H1 (cell line): ENCODE data around the gene PPM1L. TPM values are rescaled to one million over a fixed set of nuclear protein-coding genes. Genes with fewer than 3 reads are reported as not detected.

Experiments used
- CTCF ChIA-PET: fragments of 300-600 bp; sonication (Branson Sonifier 250); formaldehyde crosslinking; loops from one replicate; lab custom pipeline; 2021; ENCODE audit not compliant: partially characterized antibody; lab: Charles Lee
- POLR2A ChIA-PET: fragments of 300-600 bp; sonication (Branson Sonifier 250); formaldehyde crosslinking; loops from one replicate; lab custom pipeline; 2021; ENCODE audit warnings: inconsistent platforms; ENCODE audit not compliant: partially characterized antibody; lab: Charles Lee
- DNase-seq, 2 experiments: peaks; one replicate each; pipeline versions ENCODE4 v3.0.0 to v3.0.0-alpha.2; 2010 to 2022; ENCODE audit warnings: low spot score in 2 of 2, low read depth in 1 of 2, mixed read lengths in 1 of 2
- FAIRE-seq: peaks from 2 replicates; lab custom pipeline; 2011; peaks lifted over from hg19 to GRCh38; lab: Jason Lieb, UNC
- H2AFZ ChIP-seq: 2 replicates; pipeline ENCODE4 v1.8.1; 2012; ENCODE audit warnings: low read length, inconsistent platforms
- H2AK5ac ChIP-seq: 2 replicates; pipeline ENCODE4 v1.6.1; 2013; ENCODE audit warnings: low read depth, low read length
- H2BK120ac ChIP-seq: replicated peaks from 2 replicates; pipeline ENCODE3; 2013; ENCODE audit warnings: low read depth, low read length, inconsistent platforms
- H2BK12ac ChIP-seq: 2 replicates; pipeline ENCODE4 v1.6.1; 2013; ENCODE audit warnings: low read depth, low read length
- H2BK15ac ChIP-seq: 2 replicates; pipeline ENCODE4 v1.6.1; 2013; ENCODE audit warnings: low read length
- H2BK20ac ChIP-seq: 2 replicates; pipeline ENCODE4 v1.6.1; 2013; ENCODE audit warnings: low read length
- H2BK5ac ChIP-seq: 2 replicates; pipeline ENCODE4 v1.6.1; 2013; ENCODE audit warnings: low read depth, low read length
- H3K14ac ChIP-seq: 2 replicates; pipeline ENCODE4 v1.6.1; 2013; ENCODE audit warnings: inconsistent platforms; ENCODE audit not compliant: insufficient read length
- H3K18ac ChIP-seq: 2 replicates; pipeline ENCODE4 v1.6.1; 2013; ENCODE audit warnings: low read length; ENCODE audit errors: extremely low read depth
- H3K23ac ChIP-seq: 2 replicates; pipeline ENCODE4 v1.6.1; 2013; ENCODE audit warnings: inconsistent platforms; ENCODE audit not compliant: insufficient read length
- H3K23me2 ChIP-seq: 2 replicates; pipeline ENCODE4 v1.6.1; 2013; ENCODE audit warnings: low read depth, low read length
- H3K27ac ChIP-seq: 2 replicates; pipeline ENCODE4 v1.6.1; 2011; ENCODE audit warnings: low read depth, low read length, inconsistent platforms
- H3K27me3 ChIP-seq, 4 experiments: replicated peaks in 1 of 4; 1 replicate in 1 of 4; 2 replicates in 3 of 4; pipeline versions ENCODE4 v1.6.1 to v1.8.1; 2011 to 2013; ENCODE audit warnings: low read length in 3 of 4, mild to moderate bottlenecking in 3 of 4, inconsistent platforms in 2 of 4, mixed read lengths in 2 of 4, moderate library complexity in 1 of 4; ENCODE audit not compliant: control insufficient read depth in 3 of 4, insufficient read depth in 3 of 4; ENCODE audit errors: extremely low read depth in 1 of 4
- H3K36me3 ChIP-seq, 4 experiments: 2 replicates each; pipeline versions ENCODE4 v1.6.1 to v1.8.1; 2011 to 2013; ENCODE audit warnings: mild to moderate bottlenecking in 4 of 4, low read length in 3 of 4, moderate library complexity in 2 of 4, control low read depth in 1 of 4, inconsistent platforms in 1 of 4; ENCODE audit not compliant: insufficient read depth in 4 of 4, control insufficient read depth in 2 of 4
- H3K4ac ChIP-seq: replicated peaks from 2 replicates; pipeline ENCODE3; 2013; ENCODE audit warnings: low read length, low read depth, mixed read lengths, inconsistent platforms; ENCODE audit not compliant: insufficient read length
- H3K4me1 ChIP-seq, 4 experiments: replicated peaks in 1 of 4; 1 replicate in 1 of 4; 2 replicates in 3 of 4; pipeline versions ENCODE4 v1.6.1 to v1.8.1; 2011 to 2013; ENCODE audit warnings: low read length in 3 of 4, inconsistent platforms in 2 of 4, mixed read lengths in 1 of 4; ENCODE audit not compliant: insufficient read depth in 4 of 4, control insufficient read depth in 3 of 4
- H3K4me2 ChIP-seq, 2 experiments: 2 replicates each; pipeline versions ENCODE4 v1.6.1 to v1.8.1; 2011 to 2013; ENCODE audit warnings: low read depth in 2 of 2, low read length in 2 of 2, control low read depth in 1 of 2, inconsistent platforms in 1 of 2, mild to moderate bottlenecking in 1 of 2; ENCODE audit not compliant: insufficient read depth in 1 of 2
- H3K4me3 ChIP-seq, 4 experiments: fragments of 200-600, 300-600 bp in 1 of 4; sonication (generic), shearing (Covaris generic), sonication (Bioruptor Twin) in 1 of 4; 2 replicates each; pipeline versions ENCODE4 v1.5.1 to v1.8.1; 2011 to 2016; ENCODE audit warnings: low read length in 4 of 4, low read depth in 3 of 4, control low read depth in 2 of 4, inconsistent platforms in 2 of 4, mild to moderate bottlenecking in 2 of 4, mixed read lengths in 1 of 4, moderate library complexity in 1 of 4; ENCODE audit not compliant: insufficient read depth in 2 of 4; ENCODE audit errors: extremely low read depth in 1 of 4
- H3K56ac ChIP-seq: replicated peaks from 2 replicates; pipeline ENCODE3; 2013; ENCODE audit warnings: low read depth, mild to moderate bottlenecking, mixed read lengths, low read length, inconsistent platforms; ENCODE audit not compliant: insufficient read length
- H3K79me1 ChIP-seq: 2 replicates; pipeline ENCODE4 v1.6.1; 2013; ENCODE audit warnings: low read depth, low read length, control low read depth
- H3K79me2 ChIP-seq, 2 experiments: 2 replicates each; pipeline versions ENCODE4 v1.6.1 to v1.8.1; 2012 to 2013; ENCODE audit warnings: low read length in 2 of 2, mild to moderate bottlenecking in 2 of 2, inconsistent platforms in 1 of 2; ENCODE audit not compliant: insufficient read depth in 2 of 2, control insufficient read depth in 1 of 2
- H3K9ac ChIP-seq, 4 experiments: replicated peaks in 1 of 4; 1 replicate in 1 of 4; 2 replicates in 3 of 4; pipeline versions ENCODE4 v1.6.1 to v1.8.1; 2011 to 2013; ENCODE audit warnings: low read depth in 3 of 4, low read length in 3 of 4, control low read depth in 2 of 4, mild to moderate bottlenecking in 2 of 4, moderate library complexity in 2 of 4, inconsistent platforms in 1 of 4; ENCODE audit errors: extremely low read depth in 1 of 4
- H3K9me3 ChIP-seq, 2 experiments: 2 replicates each; pipeline versions ENCODE4 v1.6.1 to v1.8.1; 2012 to 2013; ENCODE audit warnings: mild to moderate bottlenecking in 2 of 2, moderate library complexity in 2 of 2, control low read depth in 1 of 2, inconsistent platforms in 1 of 2, low read depth in 1 of 2, low read length in 1 of 2, mixed read lengths in 1 of 2; ENCODE audit not compliant: insufficient read depth in 2 of 2
- H4K20me1 ChIP-seq, 2 experiments: replicated peaks in 1 of 2; 2 replicates each; pipeline versions ENCODE3 to v1.8.1; 2011 to 2013; ENCODE audit warnings: inconsistent platforms in 2 of 2, low read length in 2 of 2, mild to moderate bottlenecking in 1 of 2; ENCODE audit not compliant: insufficient read depth in 2 of 2, control insufficient read depth in 1 of 2
- H4K5ac ChIP-seq: 2 replicates; pipeline ENCODE4 v1.6.1; 2013; ENCODE audit warnings: low read length, low read depth, mixed read lengths, inconsistent platforms; ENCODE audit not compliant: insufficient read length
- H4K8ac ChIP-seq: 2 replicates; pipeline ENCODE4 v1.8.0; 2013; ENCODE audit warnings: mild to moderate bottlenecking, moderate library complexity, low read length, inconsistent platforms; ENCODE audit not compliant: insufficient read depth; ENCODE audit errors: extremely low read depth
- H4K91ac ChIP-seq: replicated peaks from 2 replicates; pipeline ENCODE3; 2013; ENCODE audit warnings: low read length, mixed read lengths, inconsistent platforms; ENCODE audit not compliant: insufficient read length
- ASH2L ChIP-seq: fragments of 200-600, 300-600 bp; sonication (generic); IDR thresholded peaks from one replicate; pipeline ENCODE4 v1.7.1; 2017; ENCODE audit warnings: low read length
- BACH1 ChIP-seq: IDR thresholded peaks from 2 replicates; pipeline ENCODE4 v1.6.1; 2012; ENCODE audit warnings: low read length, improper control_type of control experiment
- CHD1 ChIP-seq: IDR thresholded peaks from 2 replicates; pipeline ENCODE4 v1.6.1; 2012; ENCODE audit warnings: low read depth, low read length, improper control_type of control experiment
- KDM4A ChIP-seq: IDR thresholded peaks from one replicate; pipeline ENCODE4 v1.7.1; 2012; ENCODE audit warnings: low read depth, mild to moderate bottlenecking, moderate library complexity, low read length, inconsistent platforms; ENCODE audit not compliant: severe bottlenecking
- KDM5A ChIP-seq: fragments of 200-600 bp; IDR thresholded peaks from 2 replicates; pipeline ENCODE4 v1.7.1; 2012; ENCODE audit warnings: mild to moderate bottlenecking, low read length, inconsistent platforms, mixed read lengths
- MAFK ChIP-seq: IDR thresholded peaks from 2 replicates; pipeline ENCODE4 v1.6.1; 2012; ENCODE audit warnings: low read depth, mild to moderate bottlenecking, improper control_type of control experiment, low read length
- TAF7 ChIP-seq: optimal IDR thresholded peaks from 2 replicates; pipeline ENCODE3; 2011; ENCODE audit warnings: low read depth, mild to moderate bottlenecking, inconsistent platforms, low read length, moderate library complexity, borderline replicate concordance
- WGBS, 2 experiments: shearing (Covaris generic) in 1 of 2; methylation state at CpG; one replicate each; pipeline versions ENCODE4 v1.1.6 to v1.1.7; 2013 to 2015; ENCODE audit warnings: low lambda C conversion rate in 2 of 2, mixed read lengths in 2 of 2, inconsistent platforms in 1 of 2, low coverage in 1 of 2, missing lambda C conversion rate in 1 of 2; ENCODE audit not compliant: insufficient replicate concordance in 2 of 2, insufficient coverage in 1 of 2, insufficient read length in 1 of 2; ENCODE audit errors: extremely low coverage in 1 of 2, missing lambda C conversion rate in 1 of 2; 5-methylcytosine and 5-hydroxymethylcytosine counted together
- polyA plus RNA-seq, 7 experiments: library from polyadenylated mRNA; depleted of rRNA in 3 of 7; stranded (reverse) in 5 of 7; unstranded in 2 of 7; fragments of >200 nt in 5 of 7; fragments of 200-250 nt in 2 of 7; gene quantifications; 1 replicate in 5 of 7; 2 replicates in 1 of 7; 4 replicates in 1 of 7; pipeline versions ENCODE4 v1.2.1 to v1.2.3, GENCODE V29; 2011 to 2013; ENCODE audit warnings: missing spikeins in 2 of 7, mixed read lengths in 2 of 7
- total RNA-seq: library from RNA; stranded (reverse); fragmentation: NEBNext Ultra II Directional; extraction: Animal tissue kit (Norgen Biotek cat#: 25700); gene quantifications from 2 replicates; pipeline ENCODE4 v1.2.1, GENCODE V29; 2021

Gene PPM1L
- total and polyA plus RNA-seq, 2 of the 8 experiments (the other 6 are each of a cell fraction or from before 2014, with no cell fraction given) = 2.8 to 18.1 TPM

DNA sequence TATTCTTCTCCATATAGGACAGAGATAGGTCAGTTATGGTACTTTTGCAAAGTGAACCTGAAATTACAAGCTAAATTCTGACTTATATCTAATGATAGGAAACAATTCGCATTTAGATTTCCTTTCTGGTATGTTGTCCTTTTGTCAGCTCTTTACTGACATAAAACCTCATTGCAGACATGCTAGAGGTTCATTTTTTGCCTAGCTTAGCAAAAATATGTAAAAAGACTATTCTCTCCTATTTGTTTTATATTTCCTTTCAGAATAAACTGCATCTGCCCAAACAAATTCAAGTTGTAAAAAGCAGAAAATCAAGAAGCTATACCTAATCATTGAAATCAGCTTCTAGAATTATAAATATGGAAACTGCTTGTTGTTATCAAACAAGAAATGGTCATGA is 168.7 kb downstream of the PPM1L start:
- H4K8ac ChIP-seq = no peak overlapping the region
- H3K4me1 ChIP-seq = no peaks in the 10 kb centered on the region
- FAIRE-seq (no peak), DNase-seq (no peak)
- no peak overlapping the region for H3K23ac ChIP-seq
- H3K56ac ChIP-seq = no peak overlapping the region
- no peak overlapping the region for H2BK5ac ChIP-seq
- no peak overlapping the region for H3K4me3 ChIP-seq
- H2BK12ac ChIP-seq = no peak overlapping the region
- no peak overlapping the region for H3K18ac ChIP-seq
- no peak overlapping the region for H3K27ac ChIP-seq
- H3K4ac ChIP-seq = no peak overlapping the region
- H3K79me2 ChIP-seq = no peaks in the 10 kb centered on the region
- no peak for TF ChIP-seq KDM5A
- TF ChIP-seq MAFK = no peak
- no peak for TF ChIP-seq ASH2L
- no peak for TF ChIP-seq BACH1
- no peak for TF ChIP-seq TAF7
- TF ChIP-seq CHD1 = no peak
- TF ChIP-seq KDM4A = no peak
- H2BK120ac ChIP-seq = no peak overlapping the region
- H3K4me2 ChIP-seq = no peak overlapping the region
- ChIA-PET CTCF (interaction anchor here (1.4 to 2.1 kb wide), 3 partner anchors 14 to 237 kb away, joined by 3 to 7 read pairs (median 4); no protein-coding TSS in a partner anchor), POLR2A (interaction anchor here (0.6 kb wide), 1 partner anchor 1137 kb away, joined by 4 read pairs; no protein-coding TSS in a partner anchor)
- H4K5ac ChIP-seq = no peak overlapping the region
- H2AFZ ChIP-seq = no peak overlapping the region
- no peak overlapping the region for H2BK20ac ChIP-seq
- no peaks in the 10 kb centered on the region for H3K23me2 ChIP-seq
- no peak overlapping the region for H2AK5ac ChIP-seq
- H4K91ac ChIP-seq = no peak overlapping the region
- H3K36me3 ChIP-seq = no peaks in the 10 kb centered on the region
- H3K79me1 ChIP-seq = no peaks in the 10 kb centered on the region
- 94% methylated on average over 1 of the region's 1 CpG; no CpG with 5 or more reads in 1 of the 2 experiments for WGBS, 2 experiments
- no peaks in the 10 kb centered on the region for H4K20me1 ChIP-seq
- no peaks in the 10 kb centered on the region for H3K27me3 ChIP-seq
- no peak overlapping the region for H2BK15ac ChIP-seq
- no peak overlapping the region for H3K9ac ChIP-seq
- no peaks in the 10 kb centered on the region for H3K9me3 ChIP-seq
- no peak overlapping the region for H3K14ac ChIP-seq
